Neural cell (in vitro differentiated cells): ENCODE measurements around the gene NOG.

Experiments
- EP300 ChIP-seq: fragments of 450-650 bp; conservative IDR thresholded peaks from 2 replicates; pipeline ENCODE4 v1.6.1; 2014; ENCODE audit warnings: antibody characterized with exemption, mild to moderate bottlenecking, moderate library complexity; ENCODE audit not compliant: poor library complexity, severe bottlenecking
- POLR2AphosphoS5 ChIP-seq: IDR thresholded peaks from 2 replicates; pipeline ENCODE4 v1.6.1; 2012
- SMC3 ChIP-seq: fragments of 450-650 bp; conservative IDR thresholded peaks from 2 replicates; pipeline ENCODE4 v1.6.1; 2014; ENCODE audit warnings: antibody characterized with exemption, mild to moderate bottlenecking, moderate library complexity; ENCODE audit not compliant: poor library complexity
- TAF1 ChIP-seq: IDR thresholded peaks from 2 replicates; pipeline ENCODE4 v1.6.1; 2012; ENCODE audit warnings: low read depth
- TF ChIP-seq, protein P1 (sequence below): fragments of 450-650 bp; IDR thresholded peaks from 2 replicates; pipeline ENCODE4 v1.5.1; 2014; ENCODE audit warnings: antibody characterized with exemption, mild to moderate bottlenecking, moderate library complexity; ENCODE audit not compliant: poor library complexity, severe bottlenecking
- TF ChIP-seq, protein P2 (sequence below): IDR thresholded peaks from 2 replicates; pipeline ENCODE4 v1.6.1; 2012; ENCODE audit warnings: borderline replicate concordance

DNA sequence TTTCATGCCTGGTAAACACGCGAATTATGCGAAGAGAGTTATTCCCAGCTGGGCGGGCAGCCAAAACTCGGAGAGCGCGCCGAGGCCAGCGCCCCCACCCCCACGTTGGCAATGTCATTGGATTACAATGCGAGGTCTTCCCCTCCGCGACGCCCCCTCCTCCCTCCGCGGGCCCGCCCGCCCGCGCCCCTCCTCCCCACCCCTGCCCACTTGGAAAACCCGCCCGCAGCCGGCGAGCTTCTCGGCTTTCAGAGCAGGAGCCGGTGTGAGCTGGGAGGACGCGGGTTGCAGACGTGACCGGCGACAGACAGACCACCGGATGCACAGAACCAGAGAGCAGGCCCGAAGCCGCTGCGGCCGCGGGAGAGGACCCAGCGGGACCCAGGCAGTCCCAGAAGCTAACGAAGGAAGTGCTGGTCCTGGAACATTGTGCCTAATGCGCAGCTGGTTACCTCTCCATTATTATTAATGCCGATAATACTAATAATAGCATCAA lies 4.0 kb downstream of the NOG start:
- TF ChIP-seq POLR2AphosphoS5, result no peak
- TF ChIP-seq, protein P1, sequence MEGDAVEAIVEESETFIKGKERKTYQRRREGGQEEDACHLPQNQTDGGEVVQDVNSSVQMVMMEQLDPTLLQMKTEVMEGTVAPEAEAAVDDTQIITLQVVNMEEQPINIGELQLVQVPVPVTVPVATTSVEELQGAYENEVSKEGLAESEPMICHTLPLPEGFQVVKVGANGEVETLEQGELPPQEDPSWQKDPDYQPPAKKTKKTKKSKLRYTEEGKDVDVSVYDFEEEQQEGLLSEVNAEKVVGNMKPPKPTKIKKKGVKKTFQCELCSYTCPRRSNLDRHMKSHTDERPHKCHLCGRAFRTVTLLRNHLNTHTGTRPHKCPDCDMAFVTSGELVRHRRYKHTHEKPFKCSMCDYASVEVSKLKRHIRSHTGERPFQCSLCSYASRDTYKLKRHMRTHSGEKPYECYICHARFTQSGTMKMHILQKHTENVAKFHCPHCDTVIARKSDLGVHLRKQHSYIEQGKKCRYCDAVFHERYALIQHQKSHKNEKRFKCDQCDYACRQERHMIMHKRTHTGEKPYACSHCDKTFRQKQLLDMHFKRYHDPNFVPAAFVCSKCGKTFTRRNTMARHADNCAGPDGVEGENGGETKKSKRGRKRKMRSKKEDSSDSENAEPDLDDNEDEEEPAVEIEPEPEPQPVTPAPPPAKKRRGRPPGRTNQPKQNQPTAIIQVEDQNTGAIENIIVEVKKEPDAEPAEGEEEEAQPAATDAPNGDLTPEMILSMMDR, result no peak
- TF ChIP-seq EP300, result no peak
- TF ChIP-seq TAF1, result no peak
- TF ChIP-seq, protein P2, sequence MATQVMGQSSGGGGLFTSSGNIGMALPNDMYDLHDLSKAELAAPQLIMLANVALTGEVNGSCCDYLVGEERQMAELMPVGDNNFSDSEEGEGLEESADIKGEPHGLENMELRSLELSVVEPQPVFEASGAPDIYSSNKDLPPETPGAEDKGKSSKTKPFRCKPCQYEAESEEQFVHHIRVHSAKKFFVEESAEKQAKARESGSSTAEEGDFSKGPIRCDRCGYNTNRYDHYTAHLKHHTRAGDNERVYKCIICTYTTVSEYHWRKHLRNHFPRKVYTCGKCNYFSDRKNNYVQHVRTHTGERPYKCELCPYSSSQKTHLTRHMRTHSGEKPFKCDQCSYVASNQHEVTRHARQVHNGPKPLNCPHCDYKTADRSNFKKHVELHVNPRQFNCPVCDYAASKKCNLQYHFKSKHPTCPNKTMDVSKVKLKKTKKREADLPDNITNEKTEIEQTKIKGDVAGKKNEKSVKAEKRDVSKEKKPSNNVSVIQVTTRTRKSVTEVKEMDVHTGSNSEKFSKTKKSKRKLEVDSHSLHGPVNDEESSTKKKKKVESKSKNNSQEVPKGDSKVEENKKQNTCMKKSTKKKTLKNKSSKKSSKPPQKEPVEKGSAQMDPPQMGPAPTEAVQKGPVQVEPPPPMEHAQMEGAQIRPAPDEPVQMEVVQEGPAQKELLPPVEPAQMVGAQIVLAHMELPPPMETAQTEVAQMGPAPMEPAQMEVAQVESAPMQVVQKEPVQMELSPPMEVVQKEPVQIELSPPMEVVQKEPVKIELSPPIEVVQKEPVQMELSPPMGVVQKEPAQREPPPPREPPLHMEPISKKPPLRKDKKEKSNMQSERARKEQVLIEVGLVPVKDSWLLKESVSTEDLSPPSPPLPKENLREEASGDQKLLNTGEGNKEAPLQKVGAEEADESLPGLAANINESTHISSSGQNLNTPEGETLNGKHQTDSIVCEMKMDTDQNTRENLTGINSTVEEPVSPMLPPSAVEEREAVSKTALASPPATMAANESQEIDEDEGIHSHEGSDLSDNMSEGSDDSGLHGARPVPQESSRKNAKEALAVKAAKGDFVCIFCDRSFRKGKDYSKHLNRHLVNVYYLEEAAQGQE, result no peak
- TF ChIP-seq SMC3, result no peak
